NCI-H345 treated with DMSO at 0.1 percent for 48 hours (cell line): Measurements from ENCODE around the gene C2orf68.
A peak's percentile ranks its signal among the peaks of the same experiment; 100 is the strongest.
"Not testable (repeated sequence)": the region's sequence is repeated elsewhere in the genome, so short reads cannot be mapped to it uniquely, and the experiment has no call there.

Experiments used
- DNase-seq: peaks from one replicate; lab custom pipeline; 2025; ENCODE audit not compliant: unreplicated experiment; lab: John Stamatoyannopoulos, UW

C2orf68 gene

DNA sequence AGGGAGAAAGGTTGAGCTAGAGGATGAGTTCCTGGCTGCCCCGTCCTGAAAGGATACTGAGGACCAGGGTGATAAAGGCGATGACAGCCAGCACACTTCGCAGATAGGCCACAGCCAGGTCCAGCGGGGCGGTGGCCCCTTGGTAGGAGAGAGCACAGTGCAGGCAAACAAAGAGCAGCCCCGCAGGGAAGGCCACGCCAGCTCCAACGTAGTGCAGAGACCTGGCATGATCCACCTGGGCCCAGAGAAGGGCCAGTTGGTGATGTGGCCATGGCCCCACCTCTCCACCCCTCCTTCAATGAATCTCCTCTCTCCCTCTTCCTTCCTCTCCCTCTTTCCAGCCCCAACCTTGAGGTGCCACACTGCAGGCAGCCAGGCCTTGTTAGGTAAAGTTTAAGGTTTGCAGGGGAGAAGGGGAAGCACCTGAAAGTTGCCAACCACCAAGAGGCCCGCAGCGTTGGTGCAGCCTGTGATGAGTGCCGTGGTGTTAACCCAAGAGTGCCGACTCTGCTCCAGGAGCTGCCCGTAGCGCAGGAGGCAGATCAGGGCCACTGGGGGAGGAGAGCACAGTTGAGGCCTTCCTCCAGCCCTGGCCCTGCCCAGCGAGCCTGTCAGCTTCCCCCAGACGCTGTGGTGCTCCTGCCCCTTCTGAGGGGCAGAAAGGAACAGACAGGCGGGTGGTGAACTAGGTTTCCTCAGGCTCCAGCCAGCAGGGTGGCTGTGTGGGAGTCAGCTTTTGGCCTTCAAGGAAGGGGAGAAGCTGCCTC is 12.2 kb downstream of the C2orf68 start:
- DNase-seq: no peak

DNA sequence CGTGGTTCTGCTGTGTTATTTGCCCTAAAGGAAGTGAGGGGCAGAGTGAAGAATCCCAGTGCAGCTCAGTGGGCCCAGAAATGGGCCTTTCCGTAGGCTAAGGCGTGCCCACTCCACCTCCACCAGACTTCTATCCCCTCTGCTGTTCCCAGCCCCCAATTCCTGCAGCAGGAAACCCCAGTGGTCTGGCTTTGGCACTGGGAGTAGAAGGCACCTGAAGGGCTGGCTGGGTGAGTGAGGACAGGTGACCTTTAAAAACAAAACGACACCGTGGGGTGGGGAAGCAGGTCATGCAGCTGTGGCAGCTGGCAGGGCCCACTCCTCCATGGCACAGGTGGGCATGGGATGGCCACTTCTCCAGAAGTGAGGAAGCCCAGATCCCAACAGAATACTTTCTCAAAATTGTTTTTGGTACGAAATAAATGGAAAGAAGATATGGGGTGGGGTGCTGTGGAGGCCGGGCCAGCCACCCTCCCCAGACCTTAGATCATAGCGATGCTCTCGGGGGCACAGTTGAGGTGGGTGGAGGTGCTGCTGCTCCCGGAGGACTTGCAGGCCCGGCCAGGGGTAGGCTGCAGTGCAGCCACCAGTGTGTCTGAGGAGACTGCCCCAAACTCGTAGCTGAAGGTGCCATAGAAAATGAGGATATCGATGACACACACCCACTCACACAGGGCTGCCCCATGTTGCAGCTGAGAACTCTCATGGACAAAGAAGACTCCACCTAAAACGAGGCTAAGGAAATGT is 13.1 kb downstream of the C2orf68 start:
- DNase-seq: no peak

- DNase-seq: no peak
These were observed 14.6 kb downstream of the C2orf68 start for GRCh38 chr2:85597241-85597640.

DNA sequence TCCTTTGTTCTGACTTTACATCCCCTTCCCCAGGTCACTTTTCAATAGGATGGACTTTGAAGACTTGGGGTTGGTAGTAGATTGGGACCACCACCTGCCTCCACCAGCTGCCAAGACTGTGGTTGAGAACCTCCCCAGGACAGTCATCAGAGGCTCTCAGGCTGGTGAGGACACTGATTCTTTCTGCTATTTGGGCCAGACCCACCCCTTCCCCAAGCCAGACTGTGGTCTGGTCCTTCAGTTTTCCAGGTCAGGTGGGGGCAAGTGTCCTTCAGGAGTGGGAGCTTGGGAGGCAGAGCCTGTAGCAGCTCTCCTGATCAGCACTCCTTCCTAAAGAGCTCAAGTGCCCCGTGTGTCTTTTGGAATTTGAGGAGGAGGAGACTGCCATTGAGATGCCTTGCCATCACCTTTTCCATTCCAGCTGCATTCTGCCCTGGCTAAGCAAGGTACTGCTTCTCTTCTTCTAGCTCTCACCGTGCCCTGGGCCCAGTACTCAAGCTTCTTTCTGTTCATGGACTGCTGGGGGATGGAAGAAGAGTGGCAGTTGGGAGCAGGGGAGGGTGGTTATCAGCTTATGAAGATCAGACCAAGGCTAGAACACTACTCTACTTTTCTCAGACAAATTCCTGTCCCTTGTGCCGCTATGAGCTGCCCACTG is 15.3 kb downstream of the C2orf68 start:
- no peak for DNase-seq

DNA sequence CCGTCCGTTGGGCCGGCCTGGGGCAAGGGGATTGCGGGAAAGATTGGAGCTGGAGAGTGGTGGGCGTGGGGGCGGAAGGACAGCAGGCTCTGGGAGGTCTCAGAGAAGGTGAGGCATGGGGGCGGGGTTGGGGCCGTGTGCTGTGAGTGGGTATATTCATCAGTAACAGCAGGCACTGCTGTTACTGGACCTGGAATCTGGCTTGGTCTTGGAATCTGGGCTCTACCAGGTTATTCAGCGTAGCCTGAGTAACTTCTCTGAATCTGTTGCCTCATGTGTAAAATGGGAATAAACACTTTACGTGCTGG is 15.9 kb downstream of the C2orf68 start:
- no peak for DNase-seq

GRCh38 chr2:85595301-85596025 is 16.4 kb downstream of the C2orf68 start, which contains the start of gene RNF181:
Gene RNF181, plus strand, starts transcription at chr2:85595745. Its CDS starts 19 bp downstream, at chr2:85595764.
- DNase-seq: peak; percentile 96

GRCh38 chr2:85594715-85595300 is 17.1 kb downstream of the C2orf68 start:
- no peak for DNase-seq

- DNase-seq: no peak
These were observed 18.8 kb downstream of the C2orf68 start for GRCh38 chr2:85593023-85593422.

- DNase-seq: not testable (repeated sequence)
These were observed 19.6 kb downstream of the C2orf68 start for GRCh38 chr2:85592299-85592698.

- no peak for DNase-seq
These were observed 20.3 kb downstream of the C2orf68 start for GRCh38 chr2:85591563-85591962.

- DNase-seq: no peak
These were observed 20.9 kb downstream of the C2orf68 start for GRCh38 chr2:85590950-85591349.

DNA sequence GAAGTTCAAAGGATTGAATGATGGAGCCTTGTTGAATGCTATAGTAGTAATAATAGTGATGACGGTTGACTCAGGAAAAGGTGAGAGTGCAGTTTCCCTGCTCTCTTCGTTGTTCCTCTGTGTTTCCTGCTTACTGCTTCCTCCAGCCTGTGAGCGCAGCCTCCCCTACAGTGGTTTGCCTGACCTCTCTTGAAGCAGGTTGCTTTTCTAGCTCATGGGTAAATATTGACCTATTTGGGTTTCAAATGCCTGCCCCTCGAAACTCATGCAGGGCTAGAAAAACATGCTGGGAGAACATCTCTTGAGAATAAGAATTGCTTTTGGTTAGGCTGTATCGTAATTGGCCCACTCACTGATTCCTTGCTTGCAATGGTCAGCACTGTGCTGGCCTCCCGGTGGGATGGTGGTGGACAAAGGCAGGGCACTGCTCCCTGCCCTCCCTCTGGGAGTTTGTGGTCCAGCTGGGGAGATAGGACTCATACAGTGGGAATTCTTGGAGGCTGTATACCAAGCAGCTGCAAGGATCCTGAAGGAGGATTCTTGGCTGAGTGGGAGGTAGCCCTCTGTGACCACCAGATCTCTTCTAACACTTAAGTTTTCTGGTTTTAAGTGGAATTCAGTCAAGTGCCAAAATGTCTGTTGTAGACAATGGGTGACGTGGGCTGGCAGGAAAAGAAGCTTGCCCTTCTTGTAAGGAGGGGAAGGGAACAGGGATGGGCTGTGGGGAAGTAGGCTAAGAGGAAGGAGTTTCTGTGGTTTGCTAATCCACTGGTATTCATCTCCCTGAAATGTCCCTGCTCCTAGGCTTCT is 21.7 kb downstream of the C2orf68 start:
- no peak for DNase-seq

DNA sequence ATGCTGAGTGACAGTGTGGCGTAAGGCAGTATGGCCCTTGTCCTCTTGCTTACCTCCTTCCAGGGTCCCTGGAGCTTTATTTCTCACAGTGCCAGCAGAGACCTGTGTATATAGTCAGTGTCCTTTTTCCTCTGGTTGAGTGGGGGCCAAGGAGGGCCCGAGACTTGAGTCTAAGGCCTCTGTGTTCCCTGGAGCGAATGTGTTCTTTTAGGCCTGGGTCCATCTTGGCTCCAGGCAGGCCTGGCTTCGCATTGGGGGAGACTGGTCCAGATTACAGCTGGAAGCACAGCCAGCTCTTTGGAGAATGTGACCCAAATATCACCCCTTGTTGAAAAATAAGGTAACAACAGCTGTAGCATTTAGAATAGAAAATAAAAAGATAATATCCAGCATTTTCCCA is 22.7 kb downstream of the C2orf68 start:
- DNase-seq: no peak

GRCh38 chr2:85588645-85589044 is 23.2 kb downstream of the C2orf68 start:
- DNase-seq: no peak

- DNase-seq: no peak
These were observed 23.6 kb downstream of the C2orf68 start for GRCh38 chr2:85588236-85588635.

GRCh38 chr2:85585781-85586105 is 26.1 kb downstream of the C2orf68 start:
- no peak for DNase-seq

DNA sequence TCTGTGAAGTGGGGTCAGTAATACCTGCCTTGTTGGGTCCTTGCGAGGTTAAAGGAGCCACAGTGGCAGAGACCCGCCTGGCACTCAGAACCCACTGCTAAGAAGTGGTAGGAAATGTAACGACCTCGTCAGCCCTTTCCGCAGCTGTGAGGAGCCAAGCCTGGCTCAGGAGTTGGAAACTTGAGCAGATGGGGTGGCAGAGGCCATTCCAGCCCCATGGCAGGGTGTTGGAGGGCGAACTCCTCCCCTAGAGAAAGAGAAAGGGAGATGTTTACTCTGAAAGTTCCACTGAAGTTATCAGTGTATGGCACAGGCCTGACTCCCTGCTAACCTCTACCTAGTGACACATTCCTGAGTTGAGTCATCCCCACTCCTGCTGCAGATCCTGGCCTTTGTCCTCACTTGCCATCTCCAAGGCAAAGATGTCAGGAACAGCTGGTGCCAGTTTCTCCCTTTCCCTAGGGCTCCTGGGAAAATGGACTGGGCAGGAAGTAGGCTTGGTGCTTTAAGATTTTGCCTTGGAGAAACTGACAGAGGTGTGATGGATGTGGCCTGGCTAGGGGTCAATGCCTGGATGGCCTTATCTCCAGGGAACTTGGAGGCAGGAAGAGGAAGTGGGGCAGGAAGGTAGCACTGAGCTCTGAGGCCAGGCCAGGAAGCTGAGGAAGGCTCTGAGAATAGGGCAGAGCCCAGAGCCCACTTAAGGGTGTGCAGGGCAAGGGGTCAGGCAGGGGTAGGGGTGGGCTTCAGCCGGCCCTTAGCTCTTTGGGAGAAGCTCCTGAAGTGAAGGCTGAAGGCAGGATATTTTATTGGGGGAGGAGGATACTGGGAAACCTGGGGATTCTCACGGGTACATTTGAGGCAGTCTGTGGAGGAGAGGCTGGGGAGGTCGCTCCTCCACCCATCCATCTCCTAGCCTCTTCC is 26.7 kb downstream of the C2orf68 start:
- no peak for DNase-seq

DNA sequence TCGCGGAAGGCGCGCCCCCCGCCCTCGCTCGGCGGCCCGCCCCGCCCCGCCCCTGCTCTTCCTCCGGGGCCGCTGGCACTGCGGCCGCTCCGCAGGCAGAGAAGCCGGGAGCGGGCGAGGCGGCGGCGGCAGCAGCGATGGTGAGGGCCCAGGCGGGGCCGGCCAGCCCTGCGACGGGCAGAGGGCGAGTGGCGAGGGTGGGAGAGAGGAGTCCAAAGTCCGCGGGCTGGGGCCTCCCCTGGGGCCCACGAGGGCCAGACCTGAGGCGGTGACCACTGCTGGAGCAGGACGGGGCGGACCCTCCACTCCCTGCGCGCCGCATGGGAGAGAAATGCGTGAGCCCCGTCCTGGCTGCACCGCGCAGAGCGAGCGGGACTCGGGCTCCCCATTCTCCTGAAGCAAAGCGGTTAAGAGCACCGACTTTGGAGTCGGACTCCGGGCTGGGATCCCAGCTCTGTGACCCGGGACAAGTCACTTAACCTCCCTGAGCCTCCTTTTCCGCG is 27.5 kb downstream of the C2orf68 start, which contains the start of gene VAMP5:
VAMP5 (plus strand) TSS at position 78 of the 503 bp plus-strand sequence; CDS start at position 138, 60 bp downstream.
- DNase-seq: no peak
